HG03521 (cell line): ENCODE measurements around the gene PRKD2.

Experiments
- ATAC-seq: cut with Tn5 transposase; IDR thresholded peaks from one replicate; pipeline ENCODE4 v1.9.1; 2021; ENCODE audit warnings: mild to moderate bottlenecking, moderate library complexity; ENCODE audit not compliant: unreplicated experiment

The PRKD2 gene

GRCh38 chr19:46742926-46743480 lies 26.1 kb upstream of the PRKD2 start:
- ATAC-seq = no peak

- no peak for ATAC-seq
Measured at GRCh38 chr19:46741447-46741846, 24.5 kb upstream of the PRKD2 start.

GRCh38 chr19:46739290-46739771 lies 22.4 kb upstream of the PRKD2 start:
- no peak for ATAC-seq

- ATAC-seq = no peak
Measured at GRCh38 chr19:46737761-46738171, 20.9 kb upstream of the PRKD2 start.

- ATAC-seq = no peak
Measured at GRCh38 chr19:46737298-46737654, 20.4 kb upstream of the PRKD2 start.

- no peak for ATAC-seq
Measured at GRCh38 chr19:46736531-46737297, 19.8 kb upstream of the PRKD2 start.

- ATAC-seq = no peak
Measured at GRCh38 chr19:46733690-46734292, 16.9 kb upstream of the PRKD2 start.

- ATAC-seq = no peak
Measured at GRCh38 chr19:46732966-46733689, 16.2 kb upstream of the PRKD2 start.

GRCh38 chr19:46732172-46732938 lies 15.4 kb upstream of the PRKD2 start:
- ATAC-seq = no peak

GRCh38 chr19:46731584-46731983 lies 14.7 kb upstream of the PRKD2 start:
- ATAC-seq = no peak

GRCh38 chr19:46731007-46731501 lies 14.1 kb upstream of the PRKD2 start:
- no peak for ATAC-seq

- no peak for ATAC-seq
Measured at GRCh38 chr19:46730595-46730994, 13.7 kb upstream of the PRKD2 start.

GRCh38 chr19:46730187-46730586 lies 13.3 kb upstream of the PRKD2 start:
- ATAC-seq = no peak

- no peak for ATAC-seq
Measured at GRCh38 chr19:46729696-46730095, 12.8 kb upstream of the PRKD2 start.

GRCh38 chr19:46728693-46729339 lies 11.9 kb upstream of the PRKD2 start:
- no peak for ATAC-seq

- ATAC-seq = no peak
Measured at GRCh38 chr19:46728208-46728607, 11.3 kb upstream of the PRKD2 start.

GRCh38 chr19:46727757-46728156 lies 10.8 kb upstream of the PRKD2 start:
- no peak for ATAC-seq

- no peak for ATAC-seq
Measured at GRCh38 chr19:46726971-46727501, 10.1 kb upstream of the PRKD2 start.

GRCh38 chr19:46726551-46726950 lies 9.6 kb upstream of the PRKD2 start:
- no peak for ATAC-seq

- no peak for ATAC-seq
Measured at GRCh38 chr19:46725859-46726393, 9.0 kb upstream of the PRKD2 start.
